ENCODE results near the gene CCDC179. TPM values are rescaled to one million over a fixed set of nuclear protein-coding genes. Genes with fewer than 3 reads are reported as not detected.

The CCDC179 gene
- total RNA-seq, 1 donor from 2014 or later = not detected

- Mint-ChIP-seq H3K27ac (peak overlapping the region; percentile 69), H3K4me3 (peak overlapping the region; percentile 95), H3K9me3 (no peaks in the 10 kb centered on the region), H3K4me1 (ENCODE audit: unreplicated experiment) (peaks cover 7% of the 10 kb centered on the region), H3K27me3 (no peaks in the 10 kb centered on the region), H3K36me3 (no peaks in the 10 kb centered on the region)
- DNase-seq (ENCODE audit: extremely low spot score, unreplicated experiment) = no peak
- TF ChIP-seq CTCF (conservative IDR thresholded peaks at IDR 0.05) = no peak
Observed at GRCh38 chr11:22830082-22830414, 30.2 kb downstream of the CCDC179 start.

GRCh38 chr11:22829231-22830081 is 30.8 kb downstream of the CCDC179 start, which contains the start of gene SVIP:
TSS of gene SVIP (minus strand) at chr11:22829801. CDS start at chr11:22829748, 53 bp downstream.
- Mint-ChIP-seq H3K4me3 (peak within 1 kb of the TSS; percentile 95), H3K36me3 (peaks cover 4% of the 10 kb centered on the region), H3K9me3 (no peaks in the 10 kb centered on the region), H3K27me3 (no peaks in the 10 kb centered on the region), H3K4me1 (ENCODE audit: unreplicated experiment) (peaks cover 7% of the 10 kb centered on the region), H3K27ac (peak within 1 kb of the TSS; percentile 81)
- TF ChIP-seq CTCF (conservative IDR thresholded peaks at IDR 0.05) = peak; percentile 67
- peak; percentile 97 for DNase-seq (ENCODE audit: extremely low spot score, unreplicated experiment)

- H3K4me1 Mint-ChIP-seq (ENCODE audit: unreplicated experiment) = peaks cover 7% of the 10 kb centered on the region
- DNase-seq (ENCODE audit: extremely low spot score, unreplicated experiment) = no peak
- no peaks in the 10 kb centered on the region for H3K27me3 Mint-ChIP-seq
- peaks cover 7% of the 10 kb centered on the region for H3K36me3 Mint-ChIP-seq
- peak overlapping the region; percentile 3 for H3K27ac Mint-ChIP-seq
- H3K4me3 Mint-ChIP-seq = peak overlapping the region; percentile 95
- TF ChIP-seq CTCF (conservative IDR thresholded peaks at IDR 0.05) = no peak
- no peaks in the 10 kb centered on the region for H3K9me3 Mint-ChIP-seq
Observed at GRCh38 chr11:22828373-22828772, 31.9 kb downstream of the CCDC179 start.

GRCh38 chr11:22822203-22822602 is 38.1 kb downstream of the CCDC179 start:
- Mint-ChIP-seq H3K9me3 (no peaks in the 10 kb centered on the region), H3K4me3 (no peak overlapping the region), H3K27me3 (no peaks in the 10 kb centered on the region), H3K36me3 (peaks cover 13% of the 10 kb centered on the region), H3K27ac (no peak overlapping the region), H3K4me1 (ENCODE audit: unreplicated experiment) (no peaks in the 10 kb centered on the region)
- DNase-seq (ENCODE audit: extremely low spot score, unreplicated experiment) = no peak
- TF ChIP-seq CTCF (conservative IDR thresholded peaks at IDR 0.05) = no peak

- Mint-ChIP-seq H3K36me3 (peaks cover 10% of the 10 kb centered on the region), H3K4me1 (ENCODE audit: unreplicated experiment) (peaks cover 4% of the 10 kb centered on the region), H3K9me3 (peaks cover 10% of the 10 kb centered on the region), H3K27me3 (no peaks in the 10 kb centered on the region), H3K4me3 (no peak overlapping the region), H3K27ac (no peak overlapping the region)
- TF ChIP-seq CTCF (conservative IDR thresholded peaks at IDR 0.05) = no peak
- DNase-seq (ENCODE audit: extremely low spot score, unreplicated experiment) = no peak
Observed at GRCh38 chr11:22809893-22810292, 50.4 kb downstream of the CCDC179 start.

Data from type B pancreatic cell (in vitro differentiated cells).